ENCODE results near the gene DAPK1. TPM values are rescaled to one million over a fixed set of nuclear protein-coding genes. Genes with fewer than 3 reads are reported as not detected.
A peak's percentile ranks its signal among the peaks of the same experiment; 100 is the strongest.

DAPK1 gene
- total and polyA plus RNA-seq, 2 donors (not counting 3 experiments of a cell fraction or from before 2014, with no cell fraction given): 58.9 to 119 TPM

GRCh38 chr9:87712801-87713277 is 215.2 kb downstream of the DAPK1 start:
- FAIRE-seq (no peak), DNase-seq (ENCODE audit: low read depth, low spot score) (no peak)
- H3K36me3 ChIP-seq (ENCODE audit: control insufficient read depth in 2 of 2, extremely low read depth in 1 of 2, insufficient read depth in 2 of 2, low read length in 2 of 2): peaks cover under 1 to 10% of the 10 kb centered on the region in 2 experiments
- no peaks in the 10 kb centered on the region for H3K27me3 ChIP-seq (ENCODE audit: control insufficient read depth in 2 of 2, insufficient read depth in 2 of 2, low read length in 2 of 2)
- H3K4me3 ChIP-seq (replicated peaks in 1 of 3; ENCODE audit: insufficient read depth in 1 of 3, low read depth in 1 of 3, low read length in 3 of 3): no peak overlapping the region
- H3K4me1 ChIP-seq (ENCODE audit: control insufficient read depth, extremely low read depth, insufficient read depth, low read length): peaks cover 29% of the 10 kb centered on the region
- H3K9ac ChIP-seq (replicated peaks; ENCODE audit: extremely low read depth, insufficient read depth, low read length): peak overlapping the region; percentile 68
- no peaks in the 10 kb centered on the region for H4K20me1 ChIP-seq (replicated peaks; ENCODE audit: control insufficient read depth, extremely low read depth, insufficient read depth, low read length)
- no peak overlapping the region for H3K4me2 ChIP-seq (ENCODE audit: insufficient read depth, low read length)
- no TSS peak for BruUV-seq (replicated peaks)
- no peak for TF ChIP-seq MAX (IDR thresholded peaks at IDR 0.05; ENCODE audit: insufficient read depth, insufficient read length)
- TF ChIP-seq GATA2 (IDR thresholded peaks at IDR 0.05; ENCODE audit: insufficient read depth, insufficient read length, low read depth, low read length): no peak
- TF ChIP-seq FOS (IDR thresholded peaks at IDR 0.05; ENCODE audit: borderline replicate concordance, insufficient read depth, low read length): no peak
- TF ChIP-seq POLR2A (IDR thresholded peaks at IDR 0.05; ENCODE audit: low read depth, low read length): no peak
- no peak for TF ChIP-seq JUN (IDR thresholded peaks at IDR 0.05; ENCODE audit: borderline replicate concordance, insufficient read depth, insufficient read length, low read depth)
- TF ChIP-seq MYC (IDR thresholded peaks at IDR 0.05; ENCODE audit: low read depth, low read length): no peak
- no peak for TF ChIP-seq EZH2 (IDR thresholded peaks at IDR 0.05; ENCODE audit: borderline replicate concordance, low read depth, low read length, severe bottlenecking)
- TF ChIP-seq POLR2AphosphoS5 (IDR thresholded peaks at IDR 0.05; ENCODE audit: insufficient read depth, low read depth, low read length): no peak
- no peak for TF ChIP-seq CTCF (IDR thresholded peaks at IDR 0.05; ENCODE audit: extremely low read depth in 1 of 2, insufficient read depth in 1 of 2, low read depth in 1 of 2, low read length in 2 of 2)
- intact Hi-C loops (cut with micrococcal nuclease) (loop anchor here (2.0 to 10.0 kb wide), 3 partner anchors 28 to 672 kb away; partner anchors contain the start of gene SPIN1), dilution Hi-C loops (cut with MboI; ENCODE audit: extremely low pct_ligation_motif_present, low sequenced_read_pairs) (no loop called here)
- CTCF ChIA-PET: interaction anchor here (3.1 kb wide), 1 partner anchor 28 kb away, joined by 22 read pairs; no protein-coding TSS in a partner anchor
- no peak overlapping the region for H2AFZ ChIP-seq (ENCODE audit: low read depth, low read length)
- H3K27ac ChIP-seq (ENCODE audit: insufficient read depth, low read depth, low read length): peak overlapping the region; percentile 93
- H3K79me2 ChIP-seq (ENCODE audit: control insufficient read depth, insufficient read depth, low read length): no peaks in the 10 kb centered on the region
- no peaks in the 10 kb centered on the region for H3K9me3 ChIP-seq (replicated peaks; ENCODE audit: control insufficient read depth, insufficient read depth, low read length)
- POLR2A ChIA-PET: no interaction called here
- H3K9me1 ChIP-seq (replicated peaks; ENCODE audit: control insufficient read depth, extremely low read depth, insufficient read depth, low read length): no peaks in the 10 kb centered on the region
